GM20431 (cell line): ENCODE measurements around the gene U2AF1.
"Not testable (repeated sequence)": the region's sequence is repeated elsewhere in the genome, so short reads cannot be mapped to it uniquely, and the experiment has no call there.

Source experiments
- in situ Hi-C: fragments of 300-500 bp; cut with MseI, MboI; formaldehyde crosslinking; loops from one replicate; pipeline ENCODE4 v1.15.0; 2020; ENCODE audit warnings: low sequenced_read_pairs; ENCODE audit not compliant: unreplicated experiment

Gene U2AF1

DNA sequence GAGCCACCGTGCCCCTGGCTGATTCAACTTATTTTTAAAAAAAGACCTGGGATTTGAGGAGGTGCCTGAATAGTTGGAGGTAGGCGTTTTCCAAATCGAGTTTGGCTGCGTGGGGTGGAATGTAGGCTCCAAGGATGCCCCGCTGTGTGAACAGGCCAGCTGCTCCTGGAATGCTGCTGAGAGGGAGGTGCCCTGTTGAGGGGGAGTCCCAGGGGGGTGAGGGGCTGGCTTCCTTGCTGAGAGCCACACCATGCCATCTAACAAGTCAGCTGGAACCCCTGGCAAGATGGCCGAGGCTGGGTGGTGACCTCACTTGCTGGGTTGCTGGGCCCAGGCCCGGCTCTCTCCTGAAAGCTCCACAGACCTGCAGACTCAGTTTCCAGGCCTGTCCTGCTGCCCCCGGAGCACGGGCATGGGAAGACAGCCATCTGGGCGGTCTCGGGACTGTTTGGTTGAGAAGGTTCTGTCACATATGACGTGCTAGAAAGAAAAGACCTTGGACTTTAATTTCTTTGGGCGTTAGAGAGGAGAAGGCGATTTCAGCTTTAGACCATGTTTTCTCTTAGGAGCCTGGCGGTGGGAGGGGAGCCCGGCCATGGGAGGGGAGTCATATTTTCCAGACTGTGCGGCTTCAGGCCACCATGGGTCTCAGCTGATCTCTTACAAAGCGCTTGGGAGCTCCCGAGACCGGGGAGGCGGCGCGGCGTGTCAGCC is 24.6 kb downstream of the U2AF1 start:
- in situ Hi-C loops, result not testable (repeated sequence)

DNA sequence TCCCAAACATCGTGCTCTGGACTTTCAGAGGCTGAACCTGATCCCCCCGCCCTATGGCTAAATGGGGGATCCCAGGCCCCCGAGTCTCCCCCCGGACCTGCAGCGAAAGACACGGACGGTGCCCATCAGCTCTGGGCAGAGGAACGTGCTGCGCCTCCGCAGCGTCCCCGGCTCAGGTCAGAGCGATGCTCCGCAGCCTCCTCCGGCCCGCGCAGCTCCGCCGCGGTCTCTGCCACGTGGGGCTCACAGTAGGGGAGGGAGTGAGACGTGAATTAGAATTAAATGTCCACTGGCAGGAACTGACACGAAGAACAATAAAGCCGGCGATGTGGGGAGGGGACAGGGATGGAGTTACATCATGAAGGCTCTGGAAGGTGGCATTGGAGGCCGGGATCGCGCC is 30.7 kb downstream of the U2AF1 start:
- in situ Hi-C loops, result not testable (repeated sequence)

DNA sequence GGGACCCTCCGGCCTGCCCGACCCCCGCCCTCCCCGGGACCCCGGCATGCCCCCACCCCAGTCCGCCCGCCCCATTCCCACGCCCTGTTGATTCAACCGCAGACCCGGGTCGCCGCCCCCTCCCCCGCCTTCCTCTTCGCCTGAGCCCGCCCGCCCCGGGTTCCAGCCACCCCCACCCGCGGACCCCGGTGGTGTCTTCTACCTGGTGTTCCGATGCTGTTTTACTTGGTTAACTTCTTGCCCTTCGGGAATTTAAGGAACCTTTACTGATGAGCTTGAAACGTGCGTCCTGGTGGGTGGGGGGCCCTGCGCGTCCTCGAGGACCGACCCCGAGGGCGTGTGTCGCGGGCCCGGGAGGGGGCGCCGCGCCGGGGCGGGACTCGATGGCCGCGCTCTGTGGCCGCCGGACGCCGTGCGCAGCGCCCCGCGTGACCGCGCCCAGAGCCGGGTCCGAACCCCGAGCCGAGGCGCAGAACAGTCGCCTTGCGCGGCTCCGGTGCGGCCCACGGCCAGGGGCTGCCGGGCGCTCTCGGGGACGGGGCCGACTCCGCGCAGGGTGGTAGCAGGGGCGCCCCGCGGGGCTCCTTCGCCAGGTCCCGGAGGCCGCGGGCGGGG is 31.2 kb downstream of the U2AF1 start:
- in situ Hi-C loops, result not testable (repeated sequence)

DNA sequence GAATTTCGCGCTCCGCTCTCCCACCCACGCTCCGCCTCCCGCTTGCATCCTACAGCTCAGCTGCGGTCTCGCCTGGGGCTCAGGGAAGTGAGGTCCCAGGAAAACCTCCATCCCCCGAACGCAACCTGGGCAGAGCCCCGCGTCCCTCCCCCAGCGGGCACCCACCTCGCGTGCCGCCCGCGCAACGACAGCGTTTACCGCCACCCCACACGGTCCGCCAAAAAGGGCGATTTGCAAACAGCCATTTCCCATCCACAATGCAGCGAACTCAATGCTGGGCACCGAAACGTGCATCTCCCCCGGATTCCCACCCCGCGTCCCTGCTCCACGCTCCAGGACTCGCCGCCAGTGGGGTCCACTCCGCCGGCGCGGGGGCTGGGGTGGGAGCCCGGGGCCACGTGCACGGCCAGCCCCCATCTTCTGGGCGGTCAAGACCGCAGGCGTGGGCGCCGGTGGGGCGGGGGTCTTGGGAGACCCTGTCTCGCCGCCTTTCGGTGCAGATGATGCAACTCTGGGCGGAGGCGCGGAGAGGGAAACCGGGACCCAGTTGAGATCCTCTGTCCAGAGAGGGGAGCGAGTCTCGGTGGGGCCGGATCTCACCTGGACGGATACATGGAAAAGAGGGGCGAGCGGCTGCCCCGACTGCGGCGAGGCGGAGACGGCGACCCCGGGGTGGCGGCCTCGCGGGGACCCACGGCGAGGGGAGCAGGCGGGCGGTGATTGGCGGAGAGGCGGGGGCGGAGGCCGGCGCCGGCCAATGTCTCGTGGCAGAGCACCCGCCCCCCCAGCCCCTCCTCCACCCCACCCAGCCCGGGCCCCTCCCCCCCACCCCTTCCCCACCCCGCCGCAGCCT is 32.0 kb downstream of the U2AF1 start, which contains the start of gene CBS:
TSS of gene CBS (minus strand) at position 666 of the 853 bp plus-strand sequence. CDS start 3,642 bp downstream, outside the sequence.
- in situ Hi-C loops, result not testable (repeated sequence)

DNA sequence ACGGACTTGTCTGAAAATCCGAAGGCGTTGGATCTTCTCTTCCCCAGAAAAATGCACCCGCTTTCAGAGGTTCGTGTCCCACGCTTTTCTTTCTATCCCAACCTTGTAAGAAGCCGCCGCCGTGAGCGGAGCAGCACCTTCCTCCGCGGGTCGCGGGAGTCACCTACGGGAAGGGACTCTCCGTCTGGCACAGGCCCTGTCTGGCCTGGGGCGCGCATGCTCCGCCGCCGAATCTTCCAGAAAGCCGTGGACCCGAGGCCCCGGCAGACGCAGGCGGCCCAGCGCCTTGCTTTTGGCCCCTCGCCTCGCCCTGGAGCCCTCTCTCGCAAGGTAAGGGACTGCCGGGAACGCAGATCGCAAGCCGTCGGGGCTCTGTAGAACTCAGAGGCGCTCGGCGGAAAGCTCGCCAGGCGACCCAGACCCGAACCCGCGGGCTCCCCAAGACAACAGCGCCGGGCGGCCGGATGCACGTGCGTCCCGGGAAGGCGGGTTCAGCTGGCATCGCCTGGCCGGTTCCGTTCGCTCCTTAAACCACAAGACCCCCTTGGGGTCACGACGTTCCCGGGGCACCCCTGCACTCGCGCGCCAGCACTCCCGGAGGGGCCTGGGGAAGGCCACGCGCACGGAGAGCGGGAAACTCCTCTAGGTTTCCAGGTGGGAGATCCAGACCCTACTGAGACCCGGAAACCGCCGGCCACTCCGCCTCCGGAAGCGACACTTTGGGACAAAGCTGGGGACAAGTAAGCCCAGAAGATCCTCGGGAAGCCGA is 32.8 kb downstream of the U2AF1 start:
- in situ Hi-C loops, result not testable (repeated sequence)

DNA sequence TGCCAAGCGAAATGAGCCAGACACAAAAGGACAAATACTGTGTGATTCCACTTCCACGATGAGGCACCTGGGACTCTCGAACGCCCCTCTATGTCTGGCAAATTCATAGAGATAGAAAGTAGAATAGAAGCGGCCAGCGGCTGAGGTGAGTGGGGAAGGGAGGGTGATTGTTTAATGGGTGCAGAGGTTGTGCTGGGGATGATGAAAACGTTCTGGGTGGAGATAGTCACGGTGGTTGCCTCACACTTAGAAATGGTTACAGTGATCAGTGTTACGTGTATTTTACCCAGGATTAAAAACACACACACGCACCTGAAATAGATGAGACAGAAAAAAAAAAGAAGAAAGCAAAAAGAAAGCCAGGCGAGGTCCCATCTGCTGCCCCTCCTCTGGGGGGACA is 34.6 kb downstream of the U2AF1 start:
- in situ Hi-C loops, result not testable (repeated sequence)

DNA sequence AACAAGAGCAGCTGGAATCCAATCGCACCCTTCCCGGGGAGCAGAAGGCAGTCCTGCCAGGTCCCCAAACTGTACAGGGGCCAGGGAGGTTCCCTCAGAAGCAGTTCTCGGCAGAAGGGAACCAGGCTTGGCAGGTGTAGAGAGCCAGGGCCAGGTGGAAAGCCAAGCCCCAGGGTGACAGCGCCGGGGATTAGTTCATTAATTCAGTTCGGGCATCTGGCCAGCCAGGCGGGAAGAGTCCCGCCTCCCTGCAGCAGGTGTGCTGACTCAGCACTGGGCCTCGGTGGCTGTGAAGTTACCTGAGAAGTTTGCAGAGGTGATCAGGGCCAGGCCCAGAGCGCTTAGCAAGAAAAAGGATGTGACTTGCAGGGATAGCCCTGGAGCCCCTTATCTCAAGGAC is 37.7 kb downstream of the U2AF1 start:
- in situ Hi-C loops, result not testable (repeated sequence)

DNA sequence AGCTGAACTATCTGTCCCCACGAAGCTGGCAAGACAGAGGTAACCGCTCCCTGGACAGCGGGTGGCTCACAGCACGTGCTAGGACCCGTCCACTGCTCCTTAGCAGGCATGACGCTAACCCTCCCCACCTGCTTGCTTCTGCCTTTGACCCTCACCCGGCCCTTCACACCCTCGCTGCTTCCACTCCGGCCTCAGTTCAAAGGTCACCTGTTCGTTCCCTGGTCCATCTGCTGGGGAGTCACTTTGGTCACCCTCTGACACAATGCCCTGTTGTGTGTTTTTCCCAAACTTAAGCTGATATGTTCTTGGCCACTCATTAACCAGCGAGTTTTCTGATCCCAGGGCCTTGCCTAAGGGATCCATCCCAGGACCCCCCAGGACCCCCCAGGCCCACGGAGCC is 39.3 kb downstream of the U2AF1 start:
- in situ Hi-C loops, result not testable (repeated sequence)

DNA sequence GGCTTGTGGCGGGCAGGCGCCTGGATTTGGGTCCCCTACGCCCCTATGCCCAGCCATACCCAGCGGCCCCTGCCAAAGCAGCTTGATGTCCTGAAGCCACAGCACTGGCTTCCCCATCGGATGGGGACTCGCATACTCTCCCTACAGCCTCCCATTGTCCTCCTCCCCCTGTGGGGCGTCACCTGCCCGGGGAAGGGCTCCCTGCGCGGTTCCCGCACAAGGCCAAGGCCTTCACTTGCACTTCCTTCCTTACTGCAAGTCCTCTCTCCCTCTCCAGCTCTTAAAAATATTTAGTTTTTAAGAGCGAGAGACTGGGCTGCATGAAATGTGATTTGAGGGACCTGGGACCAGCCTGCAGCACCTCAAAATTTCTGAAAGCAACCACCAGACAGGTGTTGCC is 40.7 kb downstream of the U2AF1 start:
- in situ Hi-C loops, result not testable (repeated sequence)

DNA sequence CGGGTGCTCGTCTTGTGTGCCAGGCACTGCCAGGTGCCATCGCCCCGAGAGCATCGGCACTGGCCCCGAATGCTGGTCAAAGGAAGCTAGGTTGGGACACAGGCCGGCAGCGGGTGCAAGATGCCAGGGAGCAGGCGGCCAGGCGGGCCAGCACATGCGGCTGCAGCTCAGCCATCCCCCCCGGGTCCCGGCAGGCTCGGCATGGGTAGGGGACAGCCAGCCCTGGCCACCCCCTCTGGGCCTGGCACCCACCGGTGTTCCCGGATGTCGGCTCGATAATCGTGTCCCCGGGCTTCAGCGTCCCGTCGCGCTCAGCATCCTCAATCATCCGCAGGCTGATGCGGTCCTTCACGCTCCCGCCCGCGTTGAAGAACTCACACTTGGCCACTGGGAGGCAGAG is 41.4 kb downstream of the U2AF1 start:
- in situ Hi-C loops, result not testable (repeated sequence)

DNA sequence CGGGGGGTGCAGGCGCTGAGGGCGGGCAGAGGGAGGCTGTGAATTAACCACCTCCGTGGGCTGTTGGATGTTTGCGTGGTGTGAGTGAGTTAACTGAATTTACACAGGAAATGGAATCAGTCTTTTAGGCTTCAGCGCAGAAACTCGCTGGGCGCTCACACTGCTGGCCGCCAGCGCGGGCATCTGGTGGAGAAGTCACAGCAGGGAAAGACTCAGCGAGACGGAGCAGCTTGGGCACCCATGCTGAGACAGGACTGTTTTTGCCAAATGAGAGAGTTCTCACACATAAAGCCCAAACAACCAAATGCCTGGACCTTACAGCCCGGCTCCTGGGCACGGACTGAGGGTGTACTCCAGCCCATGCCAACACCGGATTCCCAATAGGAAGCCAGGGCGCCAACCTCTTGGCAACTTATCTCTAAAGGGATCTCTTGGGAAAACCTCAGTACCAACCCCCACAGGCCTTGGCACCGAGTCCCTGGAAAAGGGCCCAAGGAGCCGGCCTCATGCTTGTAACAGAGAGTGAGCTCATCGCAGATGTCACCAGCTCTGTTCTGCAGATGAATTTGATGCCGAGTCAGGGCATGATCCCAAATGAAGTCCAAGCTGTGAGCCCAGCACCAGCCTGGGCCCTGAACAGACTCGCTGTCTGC is 43.0 kb downstream of the U2AF1 start:
- in situ Hi-C loops, result not testable (repeated sequence)

DNA sequence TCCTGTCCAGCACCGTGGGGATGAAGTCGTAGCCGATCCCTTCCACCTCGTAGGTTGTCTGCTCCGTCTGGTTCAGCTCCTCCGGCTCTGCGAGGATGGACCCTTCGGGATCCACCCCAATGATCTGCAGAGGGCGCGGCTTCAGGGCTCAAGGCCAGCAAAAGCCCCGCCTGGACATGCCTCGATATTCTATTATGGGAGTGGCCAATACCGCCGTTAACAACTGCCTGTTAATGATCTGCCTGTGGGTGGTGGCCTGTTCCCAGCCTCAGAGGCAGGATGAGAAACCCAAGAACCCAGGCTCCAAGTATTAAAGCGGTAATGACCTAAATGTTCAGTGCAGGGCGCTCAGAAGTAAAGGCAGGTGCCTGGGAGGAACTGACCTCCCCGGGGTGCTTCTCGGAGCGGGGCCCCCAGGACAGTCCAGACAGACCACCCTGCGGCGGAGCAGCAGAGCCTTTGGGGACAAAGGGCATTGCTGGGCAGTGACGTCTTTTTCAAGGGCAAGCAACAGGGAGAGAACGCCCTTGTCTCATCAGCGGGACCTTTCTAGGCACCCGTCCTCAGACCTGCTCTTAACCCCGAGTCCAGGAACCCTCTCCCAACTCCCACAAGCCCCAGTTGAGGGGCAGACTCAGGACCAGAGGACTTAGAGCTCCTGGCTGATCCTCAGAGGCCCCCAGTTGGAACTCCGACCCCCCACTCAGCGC is 44.3 kb downstream of the U2AF1 start:
- in situ Hi-C loops, result not testable (repeated sequence)

DNA sequence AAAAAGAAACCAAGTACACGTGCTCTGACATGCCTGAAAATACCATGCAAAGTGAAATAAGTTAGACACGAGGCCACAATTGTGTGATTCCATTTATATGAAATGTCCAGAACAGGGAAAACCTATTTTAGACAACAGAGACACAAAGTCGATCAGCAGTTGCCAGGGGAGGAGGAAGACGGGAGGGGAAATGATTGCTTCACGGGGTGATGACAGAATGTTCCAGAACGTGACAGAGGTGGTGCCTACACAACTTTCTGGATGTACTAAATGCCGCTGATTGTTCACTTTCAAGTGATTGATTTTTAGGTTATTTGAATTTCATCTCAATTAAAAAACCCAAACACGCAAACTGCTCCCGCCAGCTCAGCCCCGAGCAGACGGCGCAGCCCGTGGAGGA is 54.3 kb downstream of the U2AF1 start:
- in situ Hi-C loops, result not testable (repeated sequence)

DNA sequence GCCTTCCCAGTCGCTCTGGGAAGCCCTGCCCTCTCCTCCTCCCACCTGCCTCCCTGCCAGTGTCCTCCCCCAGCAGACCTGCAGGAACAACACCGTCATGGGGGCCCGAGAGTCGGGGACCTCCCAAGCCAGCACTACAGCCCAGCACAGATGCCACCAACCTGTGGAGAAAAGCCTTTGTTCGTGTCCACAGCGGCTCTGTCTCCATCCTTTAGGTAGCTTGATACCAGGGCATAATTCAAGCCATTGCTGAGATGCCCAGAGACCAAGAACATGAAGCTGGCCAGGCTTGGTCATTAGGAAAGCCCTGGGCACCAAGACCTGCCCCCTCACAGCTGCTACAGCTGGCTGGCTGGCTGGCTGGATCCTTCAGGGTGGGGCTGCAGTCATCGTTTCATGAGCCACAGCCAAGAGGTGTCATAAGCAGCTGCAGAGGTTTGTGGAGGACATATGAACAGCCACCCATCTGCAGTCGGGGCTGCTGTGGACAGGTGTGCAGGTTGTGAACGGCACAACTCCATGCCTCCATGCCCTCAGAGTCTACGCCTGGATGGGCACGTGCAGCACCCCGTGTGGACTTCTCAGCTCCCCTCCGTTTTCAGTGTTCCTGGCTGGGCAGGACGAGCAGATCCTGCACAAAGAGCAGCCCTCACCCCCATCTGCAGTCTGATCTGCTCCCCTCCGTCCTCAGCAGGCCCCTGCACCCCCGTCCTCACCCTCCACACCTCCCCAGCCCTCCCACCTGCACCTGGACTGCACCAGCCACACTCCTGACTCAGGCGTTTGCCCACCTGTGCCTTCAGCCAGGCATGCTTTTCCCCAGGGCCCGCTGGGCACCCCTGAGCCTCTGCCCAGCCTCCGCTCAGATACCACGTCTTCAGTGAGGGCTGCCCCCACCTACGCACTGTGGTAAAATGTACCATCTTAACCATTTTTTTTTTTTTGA is 61.2 kb downstream of the U2AF1 start:
- in situ Hi-C loops, result not testable (repeated sequence)

DNA sequence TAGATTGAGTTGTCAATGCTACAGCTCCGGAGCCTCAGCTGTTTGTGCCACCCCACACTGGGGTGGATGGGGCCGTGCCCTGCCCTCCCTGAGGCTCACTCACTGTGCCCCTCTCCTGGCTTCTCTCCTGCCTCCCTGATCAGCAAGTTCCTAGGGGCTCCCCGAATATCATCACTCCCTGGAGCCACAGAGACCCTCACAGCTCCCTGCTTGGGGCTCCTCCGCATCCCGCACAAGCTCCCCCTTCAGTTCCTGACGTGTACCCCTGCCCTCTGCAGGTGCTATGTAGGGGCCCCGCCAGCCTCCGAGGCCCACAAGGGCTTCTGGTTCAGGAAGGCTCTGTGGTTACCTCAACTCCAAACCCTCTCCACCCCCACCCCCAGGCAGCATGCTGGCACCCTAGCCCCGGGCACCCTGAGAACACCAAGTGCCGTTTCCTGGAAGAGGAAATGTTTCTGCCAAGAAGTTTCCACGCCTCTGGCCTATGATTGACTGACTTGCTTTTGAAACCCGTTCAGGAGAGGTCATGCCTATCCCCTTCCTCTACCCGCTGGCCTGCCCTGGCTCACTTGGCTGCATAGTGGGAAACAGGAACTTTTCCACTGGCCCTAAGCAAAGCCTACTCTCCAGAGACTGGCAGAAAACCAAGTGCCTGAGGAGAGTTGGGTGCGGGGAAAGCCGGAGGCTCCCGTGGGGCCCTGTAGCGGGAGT is 62.0 kb downstream of the U2AF1 start:
- in situ Hi-C loops, result not testable (repeated sequence)

DNA sequence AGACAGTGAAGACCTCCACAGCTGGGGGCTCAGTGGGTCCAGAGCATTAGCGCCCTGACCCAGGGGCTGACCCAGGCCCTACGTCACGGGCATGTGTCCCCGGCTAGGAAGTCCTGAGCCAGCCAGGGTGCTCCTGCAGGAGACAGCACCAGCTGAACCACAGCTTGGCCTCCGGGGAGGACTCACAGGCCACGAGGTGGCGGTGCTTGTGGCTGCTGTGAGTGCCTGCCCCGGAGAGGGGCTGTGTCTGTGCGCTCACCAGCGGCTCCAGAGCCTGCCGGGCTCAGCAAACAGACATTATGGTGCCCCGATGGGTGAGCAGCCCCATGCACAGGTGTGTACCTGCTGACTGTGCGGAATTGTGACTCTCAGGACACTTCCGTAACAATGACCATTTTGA is 62.8 kb downstream of the U2AF1 start:
- in situ Hi-C loops, result not testable (repeated sequence)

DNA sequence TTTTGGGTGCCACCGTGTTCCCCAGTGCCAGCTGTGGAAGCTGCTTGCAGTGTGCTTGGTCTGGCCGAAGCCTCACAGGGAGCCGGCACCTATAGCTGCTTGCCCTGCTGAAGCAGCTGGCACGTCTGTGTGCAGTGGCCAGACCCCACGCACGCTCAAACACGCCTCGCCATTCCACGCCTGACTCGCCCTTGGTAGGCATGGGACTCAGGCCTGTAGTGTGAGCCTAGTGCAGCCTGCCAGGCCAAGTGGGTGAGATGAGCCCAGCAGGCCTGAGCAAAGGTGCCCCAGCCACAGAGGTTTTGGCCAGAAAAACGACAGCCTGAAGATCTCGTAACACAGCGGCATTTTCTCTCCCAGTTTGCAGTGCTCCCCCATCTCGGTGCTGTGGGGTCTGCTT is 64.1 kb downstream of the U2AF1 start:
- in situ Hi-C loops, result not testable (repeated sequence)
